ENCODE results near the gene CCDC24.

The CCDC24 gene

DNA sequence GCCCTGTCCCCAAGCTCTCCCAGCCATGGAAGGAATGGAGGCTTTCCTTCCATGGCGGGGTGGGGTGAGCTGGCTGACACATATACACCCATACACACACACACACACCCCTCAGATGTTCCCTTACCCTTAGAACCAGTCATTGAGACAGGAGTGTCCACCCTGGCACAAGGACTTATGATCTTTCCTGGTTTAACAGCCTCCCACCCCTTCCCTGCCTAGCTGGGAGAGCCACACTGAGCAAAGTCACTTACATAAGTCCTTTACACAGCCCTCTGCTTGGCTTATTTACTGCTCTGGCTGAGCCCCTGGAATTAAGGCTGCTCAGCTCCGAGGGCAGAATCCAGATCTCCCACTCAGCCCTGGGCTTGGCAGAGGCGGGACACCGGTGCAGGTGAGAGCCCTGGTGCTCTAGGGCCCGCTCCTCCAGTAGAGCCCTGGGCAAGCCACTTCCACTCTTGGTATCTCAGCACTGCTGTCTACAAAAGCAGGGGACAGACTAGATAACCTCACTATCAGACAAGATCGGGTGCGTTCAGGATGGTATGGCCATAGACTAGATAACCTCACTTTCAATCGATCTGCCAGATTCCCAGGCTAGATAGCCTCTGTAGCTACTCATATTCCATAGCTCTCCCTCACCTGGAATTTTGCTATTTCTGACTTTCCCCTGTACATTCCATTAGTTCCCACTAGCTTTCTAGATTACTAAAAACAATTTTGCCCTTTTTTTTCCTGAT is 23.1 kb downstream of the CCDC24 start:
- in situ Hi-C loops (cut with HindIII; ENCODE audit: low pct_ligation_motif_present, low pct_unique_long_range_greater_than_20kb, low sequenced_read_pairs) = no loop called here
- DNase-seq = no peak

DNA sequence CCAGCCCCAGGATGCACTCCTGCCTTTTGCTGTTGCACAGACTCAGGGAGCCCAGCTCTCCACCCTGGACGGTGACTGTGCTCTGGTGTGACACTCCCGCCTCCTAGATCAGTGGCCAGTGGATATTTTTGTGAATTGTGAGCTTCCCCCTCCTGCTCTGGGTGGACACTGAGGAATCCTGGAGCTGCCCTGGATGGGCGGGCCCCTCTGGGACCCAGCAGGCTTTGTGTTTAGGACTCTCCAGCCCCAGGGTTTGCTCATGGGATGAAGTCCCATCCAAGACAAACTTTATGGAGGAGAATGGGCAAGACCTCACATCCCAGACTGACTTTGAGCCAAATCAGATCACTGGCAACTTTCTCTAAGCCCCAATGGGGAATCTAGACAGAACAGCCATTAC is 23.8 kb downstream of the CCDC24 start:
- in situ Hi-C loops (cut with HindIII; ENCODE audit: low pct_ligation_motif_present, low pct_unique_long_range_greater_than_20kb, low sequenced_read_pairs) = no loop called here
- no peak for DNase-seq

DNA sequence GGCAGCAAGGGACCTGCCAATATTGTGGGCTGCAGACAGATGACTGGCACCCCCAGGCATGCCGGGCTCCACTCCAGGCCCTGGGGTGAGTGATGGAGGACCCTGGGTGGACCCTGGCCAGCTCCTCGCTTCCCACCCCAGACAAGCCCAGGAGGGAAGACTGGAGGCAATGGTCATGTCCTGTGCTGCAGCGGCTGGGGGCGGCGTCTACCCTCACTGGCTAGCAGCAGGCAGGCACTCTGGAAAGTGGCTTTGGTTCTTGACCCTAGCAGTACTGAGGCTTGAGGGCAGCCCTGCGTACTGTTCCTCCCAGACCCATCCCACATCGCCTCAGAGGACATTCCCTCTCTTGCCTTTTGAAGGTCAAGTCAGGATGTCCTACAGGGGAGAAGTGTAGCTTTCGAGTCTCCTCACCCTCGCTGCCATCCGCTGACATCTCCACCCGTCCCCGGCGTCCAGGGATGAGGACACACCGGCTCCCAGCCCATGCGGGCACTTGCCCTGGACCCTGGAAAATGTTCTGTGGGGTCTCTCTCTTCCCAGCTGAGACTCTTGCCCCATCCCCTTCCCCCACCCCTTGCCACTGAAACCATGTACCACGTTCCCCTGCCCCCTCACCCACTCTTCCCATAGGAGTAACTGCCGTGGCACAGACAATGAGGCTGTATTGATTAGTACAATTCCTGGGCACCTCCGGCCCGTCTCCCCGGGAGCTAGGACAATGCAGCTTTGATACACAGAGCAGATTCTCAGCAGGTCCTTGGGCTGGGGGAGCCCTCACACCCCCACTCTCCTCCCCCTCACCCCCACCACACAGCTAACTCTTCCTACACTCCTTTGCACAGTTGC is 24.9 kb downstream of the CCDC24 start:
- no peak for DNase-seq
- in situ Hi-C loops (cut with HindIII; ENCODE audit: low pct_ligation_motif_present, low pct_unique_long_range_greater_than_20kb, low sequenced_read_pairs) = no loop called here

DNA sequence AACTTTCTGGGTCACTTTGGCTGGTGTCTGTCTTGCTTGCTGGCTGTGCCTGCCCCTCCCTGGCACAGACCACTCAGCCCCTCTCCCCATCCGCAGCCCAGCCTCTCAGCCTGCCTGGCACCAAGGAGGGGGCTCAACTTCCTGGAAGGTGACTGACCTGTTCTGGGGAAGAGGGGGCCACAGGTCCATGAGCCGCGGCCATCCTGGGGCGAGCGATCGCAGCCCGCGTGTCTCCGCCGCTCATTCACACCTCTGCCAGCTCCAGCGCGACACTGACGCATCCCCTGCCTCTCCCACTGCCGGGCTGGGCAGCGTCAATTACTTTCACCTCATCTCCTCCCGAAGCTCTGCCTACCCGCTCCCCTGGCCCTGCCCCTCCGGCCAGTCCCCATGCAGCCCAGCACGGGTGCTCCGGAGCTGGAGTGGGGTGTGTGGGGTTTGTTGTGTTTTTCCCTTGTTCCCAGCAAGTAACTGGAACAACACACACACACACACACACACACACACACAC is 25.5 kb downstream of the CCDC24 start:
- DNase-seq = no peak
- in situ Hi-C loops (cut with HindIII; ENCODE audit: low pct_ligation_motif_present, low pct_unique_long_range_greater_than_20kb, low sequenced_read_pairs) = no loop called here

- in situ Hi-C loops (cut with HindIII; ENCODE audit: low pct_ligation_motif_present, low pct_unique_long_range_greater_than_20kb, low sequenced_read_pairs) = no loop called here
- DNase-seq = no peak
Measured at GRCh38 chr1:44019466-44019948, 28.1 kb downstream of the CCDC24 start.

GRCh38 chr1:44020464-44020863 is 29.1 kb downstream of the CCDC24 start:
- in situ Hi-C loops (cut with HindIII; ENCODE audit: low pct_ligation_motif_present, low pct_unique_long_range_greater_than_20kb, low sequenced_read_pairs) = no loop called here
- DNase-seq = no peak

DNA sequence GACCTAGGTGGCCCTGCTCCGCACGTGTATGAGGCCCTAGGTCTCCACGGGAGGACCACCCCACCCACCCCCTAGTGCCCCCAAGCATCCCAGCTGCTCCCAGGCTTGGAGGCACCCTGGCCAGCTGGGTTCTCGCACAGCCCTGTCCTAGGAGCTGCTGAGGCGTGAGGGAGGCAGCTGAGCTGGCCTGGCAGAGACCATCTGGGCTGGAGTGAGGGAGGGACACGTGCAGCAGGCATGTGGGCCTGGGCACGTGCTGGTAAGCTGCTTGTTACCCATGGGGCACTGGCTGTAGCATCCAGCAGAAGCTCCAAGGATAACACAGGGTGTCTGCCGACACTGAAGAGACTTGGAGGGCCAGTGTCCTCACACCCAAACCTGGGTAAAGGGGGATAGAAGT is 29.8 kb downstream of the CCDC24 start:
- in situ Hi-C loops (cut with HindIII; ENCODE audit: low pct_ligation_motif_present, low pct_unique_long_range_greater_than_20kb, low sequenced_read_pairs) = no loop called here
- DNase-seq = no peak

GRCh38 chr1:44021581-44022321 is 30.4 kb downstream of the CCDC24 start:
- in situ Hi-C loops (cut with HindIII; ENCODE audit: low pct_ligation_motif_present, low pct_unique_long_range_greater_than_20kb, low sequenced_read_pairs) = no loop called here
- DNase-seq = no peak

- DNase-seq = no peak
- in situ Hi-C loops (cut with HindIII; ENCODE audit: low pct_ligation_motif_present, low pct_unique_long_range_greater_than_20kb, low sequenced_read_pairs) = no loop called here
Measured at GRCh38 chr1:44024031-44024902, 32.9 kb downstream of the CCDC24 start.

GRCh38 chr1:44024903-44025525 is 33.6 kb downstream of the CCDC24 start:
- no peak for DNase-seq
- in situ Hi-C loops (cut with HindIII; ENCODE audit: low pct_ligation_motif_present, low pct_unique_long_range_greater_than_20kb, low sequenced_read_pairs) = no loop called here

DNA sequence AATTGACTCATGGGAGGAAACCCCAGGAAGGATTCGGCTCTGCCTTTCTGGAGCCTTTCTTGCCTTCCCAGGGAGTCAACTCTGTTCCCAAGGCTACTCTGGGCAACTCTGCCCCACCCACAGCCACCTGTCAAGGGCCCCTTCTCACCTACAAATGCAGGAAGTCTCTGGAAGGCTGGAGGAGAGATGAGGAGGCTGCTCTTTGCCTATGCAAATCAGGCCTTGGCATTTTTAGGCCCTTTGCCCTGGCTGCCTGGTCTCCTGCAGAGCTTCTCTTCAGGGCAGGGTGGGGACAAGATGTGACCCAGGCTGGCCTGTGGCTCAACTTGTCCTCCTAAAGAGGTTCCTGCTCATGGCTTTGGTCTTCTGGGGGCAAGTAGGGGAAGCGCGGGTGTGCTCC is 34.4 kb downstream of the CCDC24 start:
- in situ Hi-C loops (cut with HindIII; ENCODE audit: low pct_ligation_motif_present, low pct_unique_long_range_greater_than_20kb, low sequenced_read_pairs) = no loop called here
- DNase-seq = no peak

DNA sequence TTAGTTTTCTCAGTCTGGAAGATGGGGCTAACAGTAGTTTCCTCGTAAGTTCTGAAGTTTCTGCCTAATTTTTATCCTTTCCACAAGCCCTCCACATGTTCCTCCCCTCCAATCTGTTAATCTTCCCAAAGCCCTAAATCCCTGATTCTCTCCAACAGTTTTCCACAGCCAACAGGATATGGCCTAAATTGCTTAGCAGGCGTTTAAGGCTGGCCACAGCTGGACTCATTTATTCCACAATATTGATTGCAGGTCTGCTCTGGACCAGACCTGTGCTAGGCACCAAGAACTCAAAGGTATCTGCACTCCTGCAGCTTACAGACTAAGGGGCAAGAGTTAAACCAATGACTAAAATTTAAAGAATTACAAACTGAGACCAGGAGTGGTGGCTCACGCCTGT is 35.9 kb downstream of the CCDC24 start:
- no peak for DNase-seq
- in situ Hi-C loops (cut with HindIII; ENCODE audit: low pct_ligation_motif_present, low pct_unique_long_range_greater_than_20kb, low sequenced_read_pairs) = no loop called here

DNA sequence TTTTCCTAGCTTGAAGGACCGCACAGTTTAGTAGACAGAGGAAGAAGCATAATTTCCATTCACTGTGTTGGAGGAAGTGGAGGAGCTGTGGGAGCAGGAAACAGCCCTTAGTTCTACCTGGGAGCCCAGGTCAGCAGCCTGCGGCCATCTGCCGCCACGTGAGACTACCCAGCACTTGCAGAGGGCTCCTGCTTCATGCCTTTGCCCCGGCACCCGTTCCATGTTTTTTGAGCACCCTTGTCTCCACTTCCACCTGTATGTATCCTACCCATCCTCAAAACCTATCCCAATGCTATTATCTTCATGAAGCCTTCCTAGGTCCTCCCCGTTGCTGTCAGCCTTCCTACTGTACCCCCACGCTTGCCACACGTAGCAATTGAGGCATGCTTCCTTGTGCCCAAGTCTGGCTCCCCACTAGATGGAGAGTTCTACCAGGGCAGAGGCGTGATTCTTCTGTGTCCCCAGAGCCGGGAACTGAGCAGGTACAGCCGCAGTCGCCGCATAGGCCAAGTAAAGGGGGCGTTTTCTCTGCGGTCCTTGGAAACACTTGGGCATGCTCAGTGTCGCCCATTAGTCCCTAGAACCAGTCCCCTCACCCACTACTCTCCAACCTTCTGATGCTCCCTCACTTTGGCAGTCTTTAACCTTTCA is 38.0 kb downstream of the CCDC24 start:
- in situ Hi-C loops (cut with HindIII; ENCODE audit: low pct_ligation_motif_present, low pct_unique_long_range_greater_than_20kb, low sequenced_read_pairs) = no loop called here
- DNase-seq = no peak

DNA sequence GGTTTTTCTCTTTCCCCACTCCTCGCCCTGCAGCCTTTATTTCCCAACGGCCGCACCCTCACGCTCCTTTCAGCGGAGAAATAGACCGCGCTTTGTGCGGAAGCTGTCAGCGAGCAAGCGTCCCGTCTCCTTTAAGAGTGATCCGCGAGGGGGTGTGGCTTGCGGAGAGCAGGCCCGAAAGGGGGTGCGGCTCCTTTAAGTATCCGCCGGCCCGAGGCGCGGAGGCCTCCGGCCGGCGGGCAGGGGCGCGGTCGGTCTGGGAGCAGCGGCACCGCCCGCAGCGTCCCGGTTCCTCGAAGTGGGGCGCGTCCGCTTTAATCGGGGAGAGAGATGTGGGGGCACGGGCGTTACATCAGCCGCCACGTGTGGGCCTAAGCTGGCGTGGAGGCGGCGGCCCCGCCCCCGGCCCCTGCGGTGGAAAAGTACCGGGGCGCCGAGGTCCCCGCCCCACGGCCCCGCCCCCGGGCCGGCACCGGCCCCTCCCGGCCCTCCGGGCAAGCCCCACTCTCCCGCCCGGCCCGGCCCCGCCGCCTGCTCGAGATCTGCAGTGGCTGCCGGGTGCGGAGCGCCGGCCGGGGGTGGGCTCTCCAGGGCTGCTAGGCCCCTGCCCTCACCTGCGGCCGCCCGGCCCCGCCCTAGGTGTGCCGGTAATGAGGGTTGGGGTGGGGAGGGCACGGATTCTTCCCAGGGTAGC is 38.7 kb downstream of the CCDC24 start:
- in situ Hi-C loops (cut with HindIII; ENCODE audit: low pct_ligation_motif_present, low pct_unique_long_range_greater_than_20kb, low sequenced_read_pairs) = no loop called here
- DNase-seq = peak; percentile 88

DNA sequence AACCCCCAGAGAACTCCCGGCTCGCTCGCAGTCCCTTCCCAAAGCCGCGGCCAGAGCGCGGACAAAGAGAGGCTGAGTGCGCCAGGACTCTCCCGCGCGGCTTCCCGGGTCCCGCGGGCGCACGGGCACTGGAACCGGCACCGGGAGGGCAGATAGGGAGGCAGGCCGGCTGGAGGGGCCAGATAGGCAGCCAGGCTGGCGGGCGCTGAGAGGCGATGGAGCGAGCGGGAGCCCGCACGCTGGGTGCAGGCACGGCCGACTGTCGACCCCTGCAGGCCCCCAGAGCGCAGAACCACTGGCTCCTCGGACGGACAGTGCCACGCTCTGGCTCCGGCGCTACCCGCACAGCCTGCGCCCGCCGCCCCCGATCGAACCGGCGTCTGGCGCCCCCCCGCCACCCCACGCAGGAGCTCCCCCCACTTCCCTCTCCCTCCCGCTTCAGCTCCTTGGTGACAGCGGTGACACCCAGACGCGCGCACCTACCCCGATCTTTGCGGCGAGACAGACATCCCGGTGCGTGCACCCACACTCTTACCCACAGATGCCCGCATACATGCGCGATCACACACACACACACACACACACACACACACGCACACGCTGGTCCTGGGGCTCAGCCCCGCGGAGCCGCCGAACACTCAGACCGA is 39.3 kb downstream of the CCDC24 start:
- peak; percentile 22 for DNase-seq
- in situ Hi-C loops (cut with HindIII; ENCODE audit: low pct_ligation_motif_present, low pct_unique_long_range_greater_than_20kb, low sequenced_read_pairs) = no loop called here

All from ACHN (cell line).